Left colon (tissue), 2 donors: ENCODE data around the gene RAD51B. TPM values are rescaled to one million over a fixed set of nuclear protein-coding genes. Genes with fewer than 3 reads are reported as not detected.

Source experiments
- ATAC-seq: fragments of 200-7000 bp; cut with Tn5 transposase; one replicate; pipeline ENCODE4 v1.9.1; 2020; ENCODE audit warnings: mild to moderate bottlenecking, moderate library complexity
- DNase-seq, 2 donors: peaks; one replicate each; pipeline ENCODE4 v3.0.0-alpha.2; 2020
- intact Hi-C, 2 donors: fragments of 100-400 bp; cut with DNase I in 1 of 2; cut with micrococcal nuclease in 1 of 2; formaldehyde crosslinking; loops; one replicate each; pipeline versions ENCODE4 v1.11.2 to v1.14.0; 2022; cut with DNase I, micrococcal nuclease
- total RNA-seq, 2 donors: library from RNA; stranded (reverse); fragmentation: NEBNext Ultra II Directional; extraction: Animal tissue kit (Norgen Biotek cat#: 25700); gene quantifications; one replicate each; pipeline ENCODE4 v1.2.1, GENCODE V29; 2021
- donor health status: DM: no; HTN: no; CAD: no.
- donor health status: DM: yes; HTN: yes; CAD: no.

RAD51B gene
- total RNA-seq, 2 donors from 2014 or later = 13.7 to 16.8 TPM

DNA sequence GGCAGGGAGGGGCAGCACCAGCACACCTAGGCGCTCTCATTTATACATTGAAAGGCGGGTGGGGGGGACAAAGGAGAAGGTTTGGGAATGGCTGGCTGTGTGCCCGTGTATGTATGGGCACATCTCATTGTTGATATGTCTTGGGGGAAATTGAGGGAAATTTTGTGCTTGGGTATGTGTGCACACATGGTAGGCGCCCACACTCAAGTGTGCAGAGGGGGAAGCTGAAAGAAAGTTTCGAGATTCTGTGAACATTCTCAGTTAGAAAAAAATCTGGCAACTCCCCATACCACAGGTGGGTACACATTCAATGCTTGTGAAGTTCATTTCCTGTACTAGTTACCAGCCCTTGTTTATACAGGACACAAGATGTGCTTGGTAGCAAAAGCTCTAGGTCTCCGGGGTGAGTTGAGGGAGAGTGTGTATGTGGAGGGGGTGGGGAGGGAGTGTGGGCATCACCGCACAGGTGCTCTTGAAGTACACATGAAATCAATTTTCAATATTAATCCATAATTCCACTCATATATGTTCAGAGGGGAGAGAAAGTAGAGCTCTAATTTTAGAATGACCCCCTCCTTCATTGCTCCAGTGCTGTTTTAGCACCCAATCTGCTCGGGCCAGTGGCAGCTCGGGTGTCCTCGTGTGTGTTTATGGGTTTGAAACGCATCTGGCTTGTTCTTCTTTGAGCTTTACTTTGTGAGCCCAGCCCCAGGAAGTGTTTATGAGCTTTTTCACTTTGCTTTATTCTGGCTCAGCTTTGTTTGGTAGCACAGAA is 687.3 kb downstream of the RAD51B start:
- intact Hi-C loops = no loop called here
- ATAC-seq = peak; percentile 73
- DNase-seq = peak in 1 of 2 donors; percentile 26

DNA sequence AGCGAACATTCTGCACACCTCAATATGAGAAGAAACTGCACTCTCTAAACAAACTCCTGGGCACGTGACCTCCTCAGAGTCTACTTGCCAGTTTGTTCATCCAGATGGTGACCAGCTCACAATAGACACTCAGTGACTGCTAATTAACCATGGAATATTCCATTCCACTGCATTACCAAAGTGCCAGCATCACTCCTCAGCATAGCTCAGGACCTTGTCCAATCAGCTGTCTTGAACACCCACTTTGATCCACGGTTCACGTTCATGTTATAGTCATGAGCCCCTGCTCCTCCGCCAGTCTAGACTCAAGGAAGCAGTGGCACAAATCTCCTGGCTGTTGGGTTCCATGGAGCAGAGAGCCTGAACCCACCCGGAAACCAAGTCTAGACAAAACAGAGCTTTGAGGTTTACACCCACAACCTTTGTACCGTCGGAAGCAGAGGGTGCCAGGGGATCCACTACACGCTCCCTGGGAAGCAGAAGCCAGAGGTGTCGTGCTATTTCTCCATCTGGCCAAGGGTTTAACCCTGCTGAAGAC is 688.0 kb downstream of the RAD51B start:
- ATAC-seq (peak; percentile 73), DNase-seq (peak in 1 of 2 donors; percentile 22)
- intact Hi-C loops = no loop called here

DNA sequence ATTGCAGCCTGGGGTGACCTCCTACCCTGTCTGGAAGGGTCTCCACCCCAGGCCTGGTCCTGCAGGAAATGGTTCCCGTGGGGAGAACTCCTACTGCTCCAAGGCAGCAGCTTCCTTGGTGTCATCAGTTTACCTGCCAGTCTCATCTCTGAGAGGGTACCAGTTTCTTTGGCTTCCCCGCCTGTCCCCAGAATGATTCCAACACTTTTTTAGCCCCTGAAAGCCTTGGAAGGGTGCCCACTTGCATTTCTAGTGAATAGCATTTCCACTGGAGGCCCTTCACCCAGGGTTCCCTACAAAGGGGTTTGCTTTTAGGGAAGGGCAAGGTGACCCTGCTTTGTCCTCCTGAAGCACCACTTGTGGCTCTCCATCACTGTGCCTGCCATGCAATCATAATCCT is 689.0 kb downstream of the RAD51B start:
- intact Hi-C loops = no loop called here
- no peak for ATAC-seq
- no peak for DNase-seq

DNA sequence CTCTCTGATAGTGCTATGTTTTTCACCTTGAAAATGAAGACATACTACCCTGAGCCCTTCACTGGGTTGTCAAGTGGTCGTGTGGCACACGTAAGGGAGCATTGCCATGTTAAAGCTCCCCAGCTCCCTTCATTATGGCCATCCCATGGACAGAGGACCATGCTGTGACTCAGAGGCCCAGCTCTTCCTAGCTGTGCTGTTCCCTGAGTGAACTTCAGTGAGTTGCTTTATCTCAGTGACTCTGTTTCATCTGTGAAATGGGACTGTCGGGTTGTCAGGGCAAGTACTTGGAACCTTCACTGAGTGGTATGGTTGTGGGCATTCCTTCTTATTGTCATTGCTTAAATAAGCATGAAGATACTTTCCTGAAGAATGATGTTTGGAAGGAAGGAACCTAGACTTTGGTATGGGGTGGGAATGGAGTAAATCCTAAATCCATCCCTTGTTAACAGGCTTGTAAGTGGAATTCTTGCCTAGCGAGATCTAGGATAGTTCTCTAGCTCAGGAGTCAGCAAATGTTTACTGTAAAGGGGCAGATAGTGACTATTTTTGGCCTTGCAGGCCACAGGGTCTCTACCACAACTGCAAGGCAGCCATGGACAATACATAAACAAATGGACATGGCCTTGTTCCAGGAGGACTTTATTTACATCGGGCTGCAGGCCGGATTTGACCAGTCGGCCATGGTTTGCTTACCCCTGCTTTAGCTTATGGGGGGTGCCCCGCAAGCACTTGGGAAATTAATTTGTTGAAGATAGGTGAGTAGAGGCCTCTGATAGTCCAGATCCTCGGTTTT is 689.8 kb downstream of the RAD51B start:
- no peak for ATAC-seq
- DNase-seq = no peak
- intact Hi-C loops = no loop called here

DNA sequence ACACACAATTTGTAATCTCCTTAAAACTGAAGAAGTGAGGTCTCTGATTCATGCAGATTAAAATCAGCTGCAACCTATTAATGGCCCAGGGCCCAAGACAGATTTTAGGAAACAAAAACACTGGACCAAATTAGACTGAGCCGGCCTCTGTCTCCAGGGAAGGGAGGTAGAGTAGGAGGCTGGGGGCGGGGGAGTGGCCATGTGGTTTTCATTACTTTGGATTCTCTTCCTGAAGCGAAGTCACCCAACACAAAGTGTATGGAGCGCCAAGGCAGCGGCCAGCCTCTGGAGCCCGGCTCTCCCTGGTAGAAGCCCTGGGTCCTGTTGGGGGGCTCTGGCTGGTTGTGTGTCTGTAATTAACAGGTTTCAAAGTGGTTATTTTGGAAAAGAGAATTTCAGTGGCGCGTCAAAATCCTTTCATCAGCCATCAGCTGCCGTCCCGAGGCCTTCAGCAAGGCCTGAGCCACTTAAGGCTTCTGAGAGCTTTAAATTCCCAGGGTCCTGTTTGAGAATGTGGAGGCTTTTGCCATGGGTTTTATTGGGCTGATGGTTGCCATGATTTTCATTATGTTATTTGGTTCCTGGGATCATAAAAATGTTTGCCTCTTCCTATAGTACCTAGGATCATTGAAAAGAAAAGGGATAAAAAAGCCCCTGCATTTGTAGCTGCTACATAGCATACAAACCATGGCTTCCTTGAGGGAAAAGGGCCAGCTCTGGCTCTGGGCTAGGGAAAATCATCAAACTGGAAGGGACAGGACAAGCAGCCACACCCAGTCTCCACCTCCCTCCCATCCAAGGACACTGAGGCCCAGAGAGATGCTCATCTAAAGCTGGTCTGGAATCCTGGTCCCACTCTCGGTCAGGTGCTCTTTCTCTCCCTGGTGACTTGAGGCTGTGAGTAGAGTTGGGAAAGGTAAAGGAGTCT is 690.9 kb downstream of the RAD51B start:
- intact Hi-C loops = no loop called here
- ATAC-seq (no peak), DNase-seq (peak; percentile 37 to 55)

DNA sequence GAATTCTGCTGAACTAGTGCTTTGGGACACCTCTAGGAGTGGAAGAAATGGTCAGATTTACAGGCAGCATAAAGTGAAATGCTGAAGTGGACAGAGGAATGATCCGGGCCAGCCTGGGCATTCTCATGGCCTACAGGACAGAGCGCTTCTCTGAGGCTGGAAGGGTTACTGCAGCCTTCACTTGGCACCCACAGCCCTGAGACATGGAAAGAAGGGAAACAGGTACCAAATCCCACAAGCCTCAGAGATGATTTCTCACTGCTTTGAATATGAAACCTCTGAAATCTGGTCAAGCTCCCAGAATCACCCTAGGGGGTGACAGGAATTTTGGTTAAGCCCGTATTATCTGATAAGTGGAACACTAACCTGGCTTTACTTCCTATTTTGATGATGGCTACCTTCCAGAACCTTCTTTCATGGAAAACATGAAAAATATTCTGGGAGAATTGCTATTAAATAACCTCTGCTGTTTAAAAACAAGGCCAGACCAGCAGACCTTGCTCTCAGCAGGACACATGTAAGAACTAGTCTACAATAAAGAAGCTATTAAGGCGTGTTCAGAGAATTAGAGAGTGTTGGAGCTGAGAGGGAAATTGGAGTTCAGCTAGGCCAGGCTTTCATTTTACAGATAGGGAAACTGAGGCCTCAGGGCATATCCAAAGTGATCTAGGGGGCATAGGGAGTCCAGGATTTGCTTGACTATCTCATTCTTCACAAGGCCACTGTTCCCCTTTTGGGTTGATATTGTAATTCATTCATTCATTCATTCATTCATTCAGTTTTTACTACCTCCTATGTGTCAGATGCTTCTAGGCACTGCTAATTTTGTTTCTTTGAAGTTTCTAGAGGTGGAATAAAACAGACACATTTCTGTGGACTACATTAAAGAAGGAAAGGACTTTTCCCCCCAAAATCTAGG is 691.8 kb downstream of the RAD51B start:
- intact Hi-C loops = no loop called here
- DNase-seq = no peak
- ATAC-seq = no peak

DNA sequence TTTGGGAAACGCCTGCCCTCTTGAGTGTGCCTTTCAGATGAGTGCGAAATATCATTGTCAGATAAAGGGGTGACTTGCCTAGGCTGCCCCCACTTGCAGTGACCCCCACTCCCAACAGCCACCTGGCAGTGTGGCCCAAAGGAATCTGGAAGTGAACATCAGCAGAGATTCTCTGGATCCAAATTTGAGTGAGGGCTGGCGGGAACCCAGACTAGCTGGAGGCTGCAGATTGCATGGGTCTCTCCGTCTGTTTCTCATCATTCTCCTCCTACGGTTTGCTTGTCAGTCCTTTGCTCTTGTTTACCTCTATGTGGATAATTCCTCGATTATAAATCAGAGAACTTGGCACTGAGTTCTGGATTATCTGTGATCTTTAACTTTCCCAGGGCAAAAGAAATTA is 692.5 kb downstream of the RAD51B start:
- intact Hi-C loops = no loop called here
- DNase-seq = no peak
- no peak for ATAC-seq

DNA sequence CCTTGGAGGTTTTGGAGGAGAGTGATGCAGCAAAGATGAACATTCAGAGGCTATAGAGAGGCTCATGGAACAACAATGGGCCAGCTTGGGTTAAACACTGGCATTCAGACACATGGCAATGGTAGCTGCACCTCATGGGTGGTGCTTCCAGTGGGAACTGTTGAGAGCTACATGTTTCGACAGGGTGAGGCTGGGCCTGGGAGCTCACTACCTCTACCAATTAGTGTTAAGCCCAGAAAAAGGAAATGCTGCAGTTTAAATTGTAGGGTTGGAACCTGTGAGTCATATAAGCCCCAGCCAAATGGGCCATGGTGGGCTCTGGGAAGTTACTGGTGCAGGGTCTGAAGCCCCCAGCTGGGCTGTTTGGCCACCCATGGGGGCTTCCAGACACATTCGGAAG is 693.6 kb downstream of the RAD51B start:
- ATAC-seq (no peak), DNase-seq (no peak)
- intact Hi-C loops = no loop called here

DNA sequence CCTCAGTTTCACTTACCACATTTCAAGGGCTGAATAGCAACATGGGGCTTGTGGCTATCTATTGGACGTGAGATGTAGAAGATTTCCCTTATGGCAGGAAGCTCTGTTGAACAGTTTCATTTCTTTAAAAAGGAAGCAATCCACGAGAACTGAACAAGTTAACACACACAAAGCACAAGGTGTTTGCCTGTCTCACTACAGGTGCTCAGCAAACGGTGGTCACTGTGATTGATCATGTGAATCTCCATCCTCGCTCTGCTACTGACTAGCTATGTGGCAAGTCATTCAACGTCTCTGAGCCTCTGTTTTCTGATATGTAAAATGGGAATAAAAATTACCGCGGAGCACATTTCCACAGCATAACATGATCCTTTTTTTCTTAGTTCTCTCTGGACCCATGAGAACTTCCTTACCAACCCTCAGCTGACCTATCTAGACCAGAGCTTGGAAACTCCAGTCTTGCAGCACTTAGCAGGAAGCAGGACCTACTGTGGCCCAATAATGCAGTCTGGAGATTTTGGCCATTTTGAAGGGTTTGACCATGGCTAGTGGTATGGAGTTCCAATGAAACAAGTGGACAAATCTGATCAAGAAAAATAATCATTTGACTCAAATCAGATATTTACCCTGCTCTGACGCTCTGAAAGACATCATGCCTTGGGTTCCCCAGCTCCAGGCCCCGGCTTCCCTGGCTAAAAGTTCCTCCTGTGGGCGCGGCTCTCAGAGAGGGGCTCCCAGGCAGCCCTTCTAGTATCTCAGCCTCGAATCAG is 694.4 kb downstream of the RAD51B start:
- DNase-seq (no peak), ATAC-seq (no peak)
- intact Hi-C loops = no loop called here

DNA sequence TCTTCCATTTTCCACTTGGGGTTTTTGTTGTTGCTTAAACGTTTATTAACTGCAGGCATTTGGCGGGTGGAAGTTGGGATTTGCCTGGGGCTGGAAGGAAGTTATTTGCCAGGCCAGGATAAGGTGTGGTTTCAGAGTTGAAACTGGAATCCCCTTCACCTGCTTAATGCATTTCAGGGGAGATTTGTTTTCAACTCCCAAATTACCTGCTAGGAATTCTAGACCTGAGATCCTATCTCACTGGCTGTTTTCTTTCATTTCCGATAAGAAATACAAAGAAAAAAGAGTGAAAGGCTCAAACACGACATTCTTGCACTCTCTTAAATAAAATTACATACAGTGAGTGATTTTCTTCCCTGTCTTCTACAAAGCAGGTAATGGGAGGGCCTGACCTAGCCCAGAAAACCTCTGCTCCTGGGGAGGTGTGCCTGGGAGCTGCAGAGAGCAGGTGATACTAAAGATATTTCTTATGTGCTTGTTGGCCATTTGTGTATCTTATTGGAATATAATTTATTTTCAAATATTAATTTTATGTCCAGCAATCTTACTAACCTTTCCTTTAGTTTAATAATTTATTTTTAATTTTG is 695.1 kb downstream of the RAD51B start:
- DNase-seq (no peak), ATAC-seq (no peak)

DNA sequence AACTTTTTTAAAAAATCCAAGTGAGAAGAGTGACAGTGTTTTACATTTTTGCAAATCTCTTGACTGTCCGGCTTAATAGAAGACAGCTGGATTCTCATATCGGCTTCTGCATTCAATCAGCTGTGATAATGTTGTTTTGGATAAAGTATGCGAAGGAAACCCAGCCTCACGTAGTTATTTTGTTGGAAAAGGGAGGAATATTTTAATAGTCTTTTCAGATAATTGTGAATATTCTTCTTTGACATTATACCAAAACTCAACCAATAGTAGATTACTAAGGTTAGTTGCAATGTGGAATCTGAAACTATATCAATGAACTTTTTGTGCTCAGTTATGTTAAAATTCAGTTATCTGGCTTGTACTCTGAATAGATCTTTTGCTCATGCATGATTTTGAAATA is 696.8 kb downstream of the RAD51B start:
- intact Hi-C loops = no loop called here
- DNase-seq = no peak
- ATAC-seq = no peak

More for the DNA sequence above, 695.1 kb downstream of the RAD51B start:
- intact Hi-C loops = no loop called here

DNA sequence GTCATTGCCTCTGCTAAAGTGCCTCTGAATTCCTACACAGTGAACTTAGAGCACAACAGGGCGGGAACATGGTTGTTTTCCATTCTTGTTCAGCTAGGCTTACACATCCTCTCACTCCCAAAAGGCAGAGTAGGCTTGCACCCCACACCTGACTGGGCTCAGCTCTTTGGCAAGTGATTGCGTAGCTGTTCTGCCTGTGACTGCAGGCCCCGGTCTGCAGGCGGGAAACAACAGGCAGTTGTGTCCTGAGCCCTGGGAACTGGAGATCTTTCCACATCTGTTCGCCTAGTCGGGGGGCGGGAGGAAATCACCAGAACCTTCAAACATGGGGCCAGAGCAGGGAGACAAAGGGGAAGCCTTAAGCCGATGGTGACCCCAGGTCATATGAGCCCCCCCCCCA is 698.6 kb downstream of the RAD51B start:
- intact Hi-C loops = no loop called here
- DNase-seq (no peak), ATAC-seq (no peak)

DNA sequence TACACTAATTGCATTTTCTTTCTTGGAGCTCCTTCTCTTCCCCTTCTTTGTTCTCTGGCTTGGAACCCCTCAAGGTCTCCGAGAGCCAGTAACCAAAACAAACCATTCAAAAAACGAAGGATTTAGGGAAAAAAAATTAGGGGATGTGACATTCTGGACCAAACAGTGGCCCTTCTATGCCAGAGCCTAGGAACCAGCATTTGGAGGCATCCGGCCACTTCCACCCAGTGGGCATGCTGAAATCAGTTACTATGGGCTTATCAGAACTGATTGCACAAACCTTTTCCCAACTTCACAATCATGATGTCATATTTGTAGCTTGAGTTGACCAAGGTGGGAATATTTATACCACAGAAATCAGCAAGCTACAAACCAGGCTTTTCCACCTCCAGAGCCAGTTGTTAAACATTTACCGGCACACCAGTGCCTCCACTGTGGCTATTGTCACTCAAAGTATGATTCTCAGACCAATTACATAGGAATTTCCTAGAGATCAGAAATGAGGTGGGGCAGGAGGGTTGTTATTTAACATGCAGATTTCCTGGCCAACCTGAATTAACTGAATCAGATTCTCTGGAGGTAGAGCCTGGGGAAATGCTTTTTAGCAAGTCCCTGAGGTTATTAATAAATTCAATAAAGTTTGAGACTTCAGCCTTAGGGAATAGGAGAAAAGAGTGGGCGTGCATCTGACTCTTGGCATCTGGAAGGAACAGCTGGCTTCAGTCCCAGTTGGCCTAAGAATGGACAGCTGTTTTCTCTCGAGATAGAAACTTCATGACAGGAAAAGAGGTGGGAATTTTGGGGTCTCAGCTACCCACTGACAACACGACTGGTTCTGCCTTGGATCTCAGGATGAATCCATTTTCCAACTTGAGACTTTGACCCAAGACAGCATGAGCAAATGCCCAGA is 699.4 kb downstream of the RAD51B start:
- ATAC-seq (peak; percentile 18), DNase-seq (no peak)
- intact Hi-C loops = no loop called here

DNA sequence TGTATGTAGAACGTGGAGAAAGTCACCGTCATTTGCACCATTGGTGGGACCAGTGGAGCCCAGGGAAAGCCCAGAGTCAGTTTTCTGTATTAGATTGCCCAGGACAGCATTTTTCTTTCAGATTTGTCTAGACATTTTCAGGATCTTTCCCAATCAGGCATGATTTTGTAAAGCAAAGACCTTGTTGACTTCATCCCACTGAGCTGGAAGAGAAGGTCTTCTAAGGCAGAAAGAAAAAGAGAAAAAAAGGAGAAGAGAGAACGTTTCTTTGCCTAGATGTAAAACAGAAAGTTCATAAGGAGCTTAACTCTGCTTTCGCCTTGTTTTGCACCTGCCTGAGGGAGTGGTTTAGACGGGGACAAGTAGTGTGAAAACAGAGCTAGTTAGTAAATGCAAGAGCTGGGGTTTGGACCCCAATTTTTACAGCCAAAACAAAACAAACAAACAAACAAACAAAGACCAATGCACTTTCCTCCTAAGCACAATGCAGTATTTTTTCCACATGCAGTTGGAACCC is 700.1 kb downstream of the RAD51B start:
- intact Hi-C loops = no loop called here
- ATAC-seq = no peak
- DNase-seq = no peak

DNA sequence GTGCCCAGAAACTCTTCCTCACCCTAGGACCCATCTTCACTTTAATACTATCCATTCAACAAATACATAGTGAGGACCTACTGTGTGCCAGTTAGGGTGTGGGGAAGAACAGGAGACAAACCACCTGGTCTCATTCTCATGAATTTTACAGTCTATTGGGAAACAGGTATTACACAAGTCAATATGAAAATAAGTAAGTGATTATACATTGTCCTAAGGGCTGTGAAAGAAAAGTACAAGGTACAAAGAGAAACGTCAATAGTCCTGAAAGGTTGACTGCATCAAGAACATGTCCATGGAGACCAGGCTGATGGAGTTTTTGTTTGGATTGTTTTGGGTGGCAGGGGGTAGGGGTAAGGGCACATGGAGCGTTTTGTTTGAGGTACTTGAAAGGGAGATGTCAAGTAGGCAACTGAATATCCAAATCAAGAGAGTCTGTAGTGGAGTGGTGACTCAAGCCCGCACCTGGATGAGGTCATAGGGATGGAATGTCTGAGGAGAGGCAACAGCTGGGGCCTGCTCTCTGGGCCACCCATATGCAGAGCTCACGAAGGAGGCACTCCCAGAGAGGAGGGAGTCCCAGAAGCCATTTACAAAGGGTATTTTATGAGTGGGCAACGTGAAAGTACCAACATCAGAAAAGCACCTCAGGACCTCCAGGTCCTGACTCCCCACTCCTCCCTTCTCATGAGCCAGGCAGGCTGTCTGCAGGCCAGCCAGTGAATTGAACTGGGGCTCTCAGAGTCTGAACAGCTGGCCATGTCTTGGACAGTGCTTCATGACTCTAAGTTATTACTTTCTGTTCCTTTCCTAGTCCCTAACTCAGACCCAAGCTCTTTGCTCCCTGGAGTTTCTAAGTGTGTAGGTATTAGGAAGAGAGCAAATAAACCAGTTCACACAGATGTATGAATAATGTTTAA is 701.3 kb downstream of the RAD51B start:
- peak; percentile 89 for ATAC-seq
- DNase-seq = peak in 1 of 2 donors; percentile 66
- intact Hi-C loops = no loop called here
